ENCODE measurements around the gene DNAJC15. TPM values are rescaled to one million over a fixed set of nuclear protein-coding genes. Genes with fewer than 3 reads are reported as not detected.

DNAJC15 gene
- total RNA-seq, 6 donors from 2014 or later, result 3.1 to 19.3 (median 9.0) TPM

- no peak overlapping the region for H3K4me3 ChIP-seq
- no peak overlapping the region for H3K27ac ChIP-seq
- H3K36me3 ChIP-seq, result no peaks in the 10 kb centered on the region
- H3K4me1 ChIP-seq, result no peaks in the 10 kb centered on the region
- peaks cover 0 to 2% (median 0%) of the 10 kb centered on the region in 4 donors for H3K9me3 ChIP-seq
- H3K27me3 ChIP-seq, result no peaks in the 10 kb centered on the region
- 86 to 87% methylated on average over 4 of the region's 4 CpGs for WGBS, 2 donors
- ATAC-seq (ENCODE audit: low FRiP score in 2 of 2) (no peak), DNase-seq (no peak)
- TF ChIP-seq EP300 (IDR thresholded peaks at IDR 0.05) (no peak), POLR2A (IDR thresholded peaks at IDR 0.05) (no peak), CTCF (IDR thresholded peaks at IDR 0.05) (no peak), POLR2AphosphoS5 (IDR thresholded peaks at IDR 0.05) (no peak)
These were observed 78.9 kb downstream of the DNAJC15 start for GRCh38 chr13:43102304-43102703.

GRCh38 chr13:43107780-43108179 lies 84.4 kb downstream of the DNAJC15 start:
- ATAC-seq (ENCODE audit: low FRiP score in 2 of 2) (no peak), DNase-seq (no peak)
- Histone ChIP-seq H3K27ac (no peak overlapping the region), H3K36me3 (peaks cover 0 to 3% (median 0%) of the 10 kb centered on the region in 4 donors), H3K27me3 (no peaks in the 10 kb centered on the region), H3K9me3 (no peaks in the 10 kb centered on the region), H3K4me1 (no peaks in the 10 kb centered on the region), H3K4me3 (no peak overlapping the region)
- 79 to 82% methylated on average over 2 of the region's 2 CpGs for WGBS, 2 donors
- no peak for TF ChIP-seq CTCF (IDR thresholded peaks at IDR 0.05)
- no peak for TF ChIP-seq EP300 (IDR thresholded peaks at IDR 0.05)

- Histone ChIP-seq H3K27me3 (no peaks in the 10 kb centered on the region), H3K9me3 (no peaks in the 10 kb centered on the region), H3K36me3 (peaks cover 0 to 3% (median 0%) of the 10 kb centered on the region in 4 donors), H3K27ac (no peak overlapping the region), H3K4me1 (no peaks in the 10 kb centered on the region), H3K4me3 (no peak overlapping the region)
- DNase-seq (no peak), ATAC-seq (ENCODE audit: low FRiP score in 2 of 2) (no peak)
- WGBS, 2 donors, result 84 to 92% methylated on average over 5 of the region's 5 CpGs
- no peak for TF ChIP-seq POLR2A (IDR thresholded peaks at IDR 0.05)
- TF ChIP-seq EP300 (IDR thresholded peaks at IDR 0.05), result no peak
- TF ChIP-seq CTCF (IDR thresholded peaks at IDR 0.05), result no peak
- TF ChIP-seq POLR2AphosphoS5 (IDR thresholded peaks at IDR 0.05), result no peak
These were observed 86.7 kb downstream of the DNAJC15 start for GRCh38 chr13:43110036-43110435.

- TF ChIP-seq POLR2AphosphoS5 (IDR thresholded peaks at IDR 0.05) (no peak), POLR2A (IDR thresholded peaks at IDR 0.05) (no peak), CTCF (IDR thresholded peaks at IDR 0.05) (no peak), EP300 (IDR thresholded peaks at IDR 0.05) (no peak)
- H3K36me3 ChIP-seq, result peaks cover 0 to 3% (median 0%) of the 10 kb centered on the region in 4 donors
- DNase-seq, result no peak
- no peaks in the 10 kb centered on the region for H3K27me3 ChIP-seq
- no peak overlapping the region for H3K4me3 ChIP-seq
- ATAC-seq (ENCODE audit: low FRiP score in 2 of 2), result no peak
- H3K4me1 ChIP-seq, result no peaks in the 10 kb centered on the region
- no peaks in the 10 kb centered on the region for H3K9me3 ChIP-seq
- WGBS, 2 donors, result 80 to 84% methylated on average over 2 of the region's 2 CpGs
- no peak overlapping the region for H3K27ac ChIP-seq
These were observed 87.3 kb downstream of the DNAJC15 start for GRCh38 chr13:43110658-43111057.

DNA sequence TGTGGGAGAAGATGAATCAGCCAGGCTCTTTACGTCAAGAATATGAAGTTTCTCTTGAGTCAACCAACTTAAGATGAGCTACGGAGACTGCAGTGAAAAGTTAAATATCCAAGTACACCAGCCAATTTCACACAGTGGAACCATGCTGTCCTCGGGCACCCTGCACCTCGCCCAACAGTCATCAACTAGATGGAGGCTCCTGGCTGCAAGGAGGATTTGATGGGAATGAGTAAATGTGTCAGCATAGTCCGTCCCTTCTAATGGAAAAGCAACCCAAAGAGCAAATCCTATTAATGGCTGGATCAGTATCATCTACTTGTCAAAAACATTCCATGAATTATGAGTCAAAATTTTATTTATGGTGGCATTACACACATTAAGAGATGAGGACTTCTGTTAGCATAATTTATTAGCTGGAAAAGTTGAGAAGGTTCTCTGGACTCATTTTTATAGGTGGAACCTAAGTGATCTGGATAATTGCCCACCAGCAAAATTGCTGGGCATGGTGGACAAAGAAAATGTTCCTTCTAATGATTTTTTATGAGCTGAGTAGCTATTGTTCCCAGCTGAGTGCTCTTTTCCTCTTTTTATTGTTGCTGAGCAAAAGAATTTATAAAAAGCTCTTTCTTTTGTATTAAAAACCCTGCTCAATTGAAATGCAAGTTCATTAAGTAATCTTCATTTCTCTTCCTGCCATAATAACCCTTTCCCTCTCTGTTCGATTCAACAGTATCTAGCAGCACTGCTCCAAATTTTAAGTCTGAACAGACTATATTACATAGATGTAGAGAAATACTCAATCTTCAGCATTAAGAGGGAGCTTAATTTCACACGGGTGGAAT lies 88.4 kb downstream of the DNAJC15 start:
- 90% methylated on average over 7 of the region's 7 CpGs for WGBS, 2 donors
- H3K27ac ChIP-seq, result no peak overlapping the region
- DNase-seq, result no peak
- H3K4me1 ChIP-seq, result no peaks in the 10 kb centered on the region
- no peaks in the 10 kb centered on the region for H3K27me3 ChIP-seq
- H3K36me3 ChIP-seq, result peaks cover 0 to 3% (median 0%) of the 10 kb centered on the region in 4 donors
- no peaks in the 10 kb centered on the region for H3K9me3 ChIP-seq
- TF ChIP-seq CTCF (IDR thresholded peaks at IDR 0.05), result no peak
- TF ChIP-seq EP300 (IDR thresholded peaks at IDR 0.05), result no peak
- TF ChIP-seq POLR2AphosphoS5 (IDR thresholded peaks at IDR 0.05), result no peak
- no peak for TF ChIP-seq POLR2A (IDR thresholded peaks at IDR 0.05)
- H3K4me3 ChIP-seq, result no peak overlapping the region
- no peak for ATAC-seq (ENCODE audit: low FRiP score in 2 of 2)
